ENCODE data around the gene EDEM2.
"Not testable (repeated sequence)": the region's sequence is repeated elsewhere in the genome, so short reads cannot be mapped to it uniquely, and the experiment has no call there.

The EDEM2 gene

GRCh38 chr20:35077341-35077740, 69.8 kb downstream of the EDEM2 start:
- H3K9ac ChIP-seq (ENCODE audit: low read length), result no peak overlapping the region
- H4K20me1 ChIP-seq (ENCODE audit: low read depth, low read length), result peaks cover 10% of the 10 kb centered on the region; the same call in 1 of the 2 replicates
- H3F3A ChIP-seq (ENCODE audit: insufficient read depth), result no peaks in the 10 kb centered on the region
- H3K27ac ChIP-seq (ENCODE audit: low read depth, low read length), result no peak overlapping the region
- H3K36me3 ChIP-seq (ENCODE audit: low read length), result 0 out of 2 replicates have a peak, but pooled peaks cover 8% of the 10 kb centered on the region
- no peaks in the 10 kb centered on the region for H3K9me3 ChIP-seq (ENCODE audit: insufficient read depth, low read length)
- H2AFZ ChIP-seq (ENCODE audit: low read depth, low read length, severe bottlenecking), result no peak overlapping the region
- no peak overlapping the region for H3K4me2 ChIP-seq (ENCODE audit: low read depth, low read length, poor library complexity, severe bottlenecking)
- no peak overlapping the region for H3K4me3 ChIP-seq (ENCODE audit: insufficient read depth, low read length, poor library complexity, severe bottlenecking)
- TF ChIP-seq EZH2phosphoT487 (conservative IDR thresholded peaks at IDR 0.05; ENCODE audit: low read length) (no peak), CTCF (IDR thresholded peaks at IDR 0.05; ENCODE audit: insufficient read depth, low read length, poor library complexity, severe bottlenecking) (no peak)
- no peaks in the 10 kb centered on the region for H3K9me2 ChIP-seq (replicated peaks; ENCODE audit: insufficient read depth, low read length)
- H3K27me3 ChIP-seq (ENCODE audit: low read length), result no peaks in the 10 kb centered on the region
- peaks cover 48% of the 10 kb centered on the region for H3K79me2 ChIP-seq (ENCODE audit: insufficient read depth, low read length)

- H3K36me3 ChIP-seq (ENCODE audit: low read length); H3K9me3 ChIP-seq (ENCODE audit: insufficient read depth, low read length); H3K27me3 ChIP-seq (ENCODE audit: low read length); H3K9ac ChIP-seq (ENCODE audit: low read length); H3K4me3 ChIP-seq (ENCODE audit: insufficient read depth, low read length, poor library complexity, severe bottlenecking); H3K4me2 ChIP-seq (ENCODE audit: low read depth, low read length, poor library complexity, severe bottlenecking); H3K27ac ChIP-seq (ENCODE audit: low read depth, low read length); H3F3A ChIP-seq (ENCODE audit: insufficient read depth); H3K9me2 ChIP-seq (replicated peaks; ENCODE audit: insufficient read depth, low read length); H4K20me1 ChIP-seq (ENCODE audit: low read depth, low read length); H2AFZ ChIP-seq (ENCODE audit: low read depth, low read length, severe bottlenecking): not testable (repeated sequence)
- H3K79me2 ChIP-seq (ENCODE audit: insufficient read depth, low read length), result peaks cover 13% of the 10 kb centered on the region
These were observed 75.5 kb downstream of the EDEM2 start for GRCh38 chr20:35071436-35072153.

- Histone ChIP-seq H2AFZ (ENCODE audit: low read depth, low read length, severe bottlenecking) (no peak overlapping the region), H3F3A (ENCODE audit: insufficient read depth) (peaks cover 8% of the 10 kb centered on the region; the same call in 1 of the 2 replicates), H3K9ac (ENCODE audit: low read length) (no peak overlapping the region), H3K79me2 (ENCODE audit: insufficient read depth, low read length) (peaks cover 37% of the 10 kb centered on the region), H3K9me3 (ENCODE audit: insufficient read depth, low read length) (no peaks in the 10 kb centered on the region), H3K4me3 (ENCODE audit: insufficient read depth, low read length, poor library complexity, severe bottlenecking) (no peak overlapping the region), H3K27ac (ENCODE audit: low read depth, low read length) (no peak overlapping the region), H3K36me3 (ENCODE audit: low read length) (peaks cover 13% of the 10 kb centered on the region; the same call in 1 of the 2 replicates), H3K27me3 (ENCODE audit: low read length) (no peaks in the 10 kb centered on the region), H3K9me2 (replicated peaks; ENCODE audit: insufficient read depth, low read length) (no peaks in the 10 kb centered on the region), H4K20me1 (ENCODE audit: low read depth, low read length) (no peaks in the 10 kb centered on the region), H3K4me2 (ENCODE audit: low read depth, low read length, poor library complexity, severe bottlenecking) (no peak overlapping the region)
- no peak for TF ChIP-seq CTCF (IDR thresholded peaks at IDR 0.05; ENCODE audit: insufficient read depth, low read length, poor library complexity, severe bottlenecking)
- TF ChIP-seq EZH2phosphoT487 (conservative IDR thresholded peaks at IDR 0.05; ENCODE audit: low read length), result no peak
These were observed 80.9 kb downstream of the EDEM2 start for GRCh38 chr20:35066194-35066593.

Measured in SU-DHL-6 (cell line).